AG04450 (cell line): Measurements from ENCODE around the gene CREBRF. TPM values are rescaled to one million over a fixed set of nuclear protein-coding genes. Genes with fewer than 3 reads are reported as not detected.

Source experiments
- CTCF ChIA-PET: fragments of 300-600, 350-600 bp; formaldehyde crosslinking; extraction: SDS; loops from one replicate; lab custom pipeline; 2022; ENCODE audit warnings: antibody characterized with exemption, inconsistent platforms; lab: Charles Lee
- POLR2A ChIA-PET: fragments of 350-600 bp; formaldehyde crosslinking; extraction: SDS; loops from one replicate; lab custom pipeline; 2021; ENCODE audit warnings: antibody characterized with exemption, inconsistent platforms; lab: Yijun Ruan, JAX
- DNase-seq: peaks from one replicate; pipeline ENCODE4 v3.0.0-alpha.2; 2011; ENCODE audit warnings: low read depth, low spot score
- H3K27ac ChIP-seq: one replicate; pipeline ENCODE4 v1.5.1; 2012; ENCODE audit warnings: low read depth, low read length, control low read depth
- H3K27me3 ChIP-seq: one replicate; pipeline ENCODE4 v1.6.0; 2012; ENCODE audit warnings: low read length; ENCODE audit not compliant: control insufficient read depth, insufficient read depth
- H3K4me3 ChIP-seq: 2 replicates; pipeline ENCODE4 v1.5.1; 2011; ENCODE audit warnings: mild to moderate bottlenecking, low read depth, low read length, control low read depth
- H3K9me3 ChIP-seq: 2 replicates; pipeline ENCODE4 v1.5.1; 2012; ENCODE audit warnings: low read length; ENCODE audit not compliant: control insufficient read depth, insufficient read depth
- CTCF ChIP-seq: IDR thresholded peaks from 2 replicates; pipeline ENCODE4 v1.5.1; 2011; ENCODE audit warnings: low read depth, low read length, control low read depth, inconsistent platforms
- polyA plus RNA-seq: library from polyadenylated mRNA; depleted of rRNA; stranded (reverse); fragments of >200 nt; gene quantifications from 2 replicates; pipeline ENCODE4 v1.2.3, GENCODE V29; 2011

CREBRF gene
- polyA plus RNA-seq, 1 experiment: 20.4 TPM

GRCh38 chr5:173159256-173159655 lies 103.1 kb downstream of the CREBRF start:
- no peak for TF ChIP-seq CTCF
- ChIA-PET CTCF (interaction anchor here (1.4 kb wide), 1 partner anchor 181 kb away, joined by 5 read pairs; no protein-coding TSS in a partner anchor), POLR2A (no interaction called here)
- no peak for DNase-seq
- Histone ChIP-seq H3K27me3 (no peaks in the 10 kb centered on the region), H3K4me3 (no peak overlapping the region), H3K9me3 (no peaks in the 10 kb centered on the region), H3K27ac (no peak overlapping the region)

- CTCF ChIA-PET: no interaction called here
- Histone ChIP-seq H3K27me3 (no peaks in the 10 kb centered on the region), H3K9me3 (no peaks in the 10 kb centered on the region), H3K27ac (no peak overlapping the region), H3K4me3 (no peak overlapping the region)
- POLR2A ChIA-PET: no interaction called here
- DNase-seq: no peak
- no peak for TF ChIP-seq CTCF
Measured at GRCh38 chr5:173161148-173161547, 105.0 kb downstream of the CREBRF start.

GRCh38 chr5:173163219-173163618 lies 107.1 kb downstream of the CREBRF start:
- no peaks in the 10 kb centered on the region for H3K27me3 ChIP-seq
- DNase-seq: no peak
- no peak for TF ChIP-seq CTCF
- ChIA-PET POLR2A (no interaction called here), CTCF (interaction anchor here (0.7 kb wide), 1 partner anchor 131 kb away, joined by 3 read pairs; no protein-coding TSS in a partner anchor)
- no peak overlapping the region for H3K4me3 ChIP-seq
- no peak overlapping the region for H3K27ac ChIP-seq
- no peaks in the 10 kb centered on the region for H3K9me3 ChIP-seq

GRCh38 chr5:173165177-173166016 lies 109.2 kb downstream of the CREBRF start:
- no peak overlapping the region for H3K4me3 ChIP-seq
- CTCF ChIA-PET: interaction anchor here (0.5 to 1.8 kb wide), 12 partner anchors 8 to 1153 kb away, joined by 3 to 7 read pairs (median 4); partner anchors contain the start of gene BOD1

More at GRCh38 chr5:173165177-173166016, 109.2 kb downstream of the CREBRF start:
- POLR2A ChIA-PET: interaction anchor here (0.6 kb wide), 1 partner anchor 511 kb away, joined by 6 read pairs; no protein-coding TSS in a partner anchor
- TF ChIP-seq CTCF: no peak
- H3K27me3 ChIP-seq: no peaks in the 10 kb centered on the region
- no peaks in the 10 kb centered on the region for H3K9me3 ChIP-seq
- H3K27ac ChIP-seq: no peak overlapping the region
- DNase-seq: no peak
